GDM1 (cell line): Measurements from ENCODE around the gene MVB12B.

Experiments
- DNase-seq: peaks from one replicate; lab custom pipeline; 2025; lab: John Stamatoyannopoulos, UW

The MVB12B gene

GRCh38 chr9:126363847-126364671, 37.4 kb downstream of the MVB12B start:
- DNase-seq = no peak

GRCh38 chr9:126365780-126366179, 39.2 kb downstream of the MVB12B start:
- DNase-seq = no peak

DNA sequence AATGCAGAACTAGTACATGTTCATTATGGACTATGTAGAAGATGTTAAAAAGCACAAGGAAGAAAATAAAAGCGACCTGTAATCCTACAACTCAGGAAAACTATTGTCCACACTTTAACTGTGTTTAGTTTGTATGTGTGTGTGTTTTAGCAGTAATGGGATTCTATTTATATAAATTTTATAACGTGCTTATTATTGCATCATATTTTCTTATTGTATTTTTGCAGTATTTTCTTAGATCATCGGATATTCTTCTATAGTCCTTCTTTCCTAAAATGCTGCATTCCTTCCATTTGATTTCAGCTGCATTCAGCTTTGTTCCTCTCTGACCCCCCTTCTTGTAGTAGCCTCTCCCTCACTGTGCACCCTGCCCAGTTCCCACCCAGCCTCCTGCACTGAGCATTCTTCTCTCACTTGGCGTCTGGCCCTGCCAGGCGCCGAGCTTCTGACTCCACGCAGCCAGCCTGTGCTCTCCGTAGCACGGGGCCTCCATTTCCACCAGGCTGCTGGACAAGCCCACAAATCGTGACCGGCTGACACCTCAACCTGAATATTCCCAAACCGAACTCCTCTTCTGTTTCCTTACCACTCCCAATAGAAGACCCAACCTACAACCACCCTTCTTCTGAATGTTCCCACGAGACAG, 39.9 kb downstream of the MVB12B start:
- no peak for DNase-seq

GRCh38 chr9:126367139-126367538, 40.5 kb downstream of the MVB12B start:
- no peak for DNase-seq

DNA sequence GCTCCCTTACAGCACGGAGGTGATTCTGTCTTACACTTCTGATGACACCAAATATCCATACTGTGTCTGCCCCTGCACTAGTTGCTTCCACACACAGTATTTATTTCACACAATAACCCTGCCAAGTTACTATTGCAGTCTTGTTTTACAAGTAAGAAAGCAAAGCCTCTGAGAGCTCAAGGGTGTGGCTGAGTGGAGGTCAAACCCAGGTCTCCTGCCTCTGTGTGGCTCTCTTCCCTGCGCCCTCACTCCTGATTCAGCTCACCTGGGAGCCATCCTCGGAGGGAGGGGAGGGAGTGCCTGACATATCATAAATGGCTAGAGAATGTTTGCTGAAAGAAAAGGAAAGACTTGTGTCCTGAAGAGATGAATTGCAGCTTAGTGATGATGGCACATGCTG, 41.0 kb downstream of the MVB12B start:
- DNase-seq = no peak

- DNase-seq = no peak
These were observed 41.4 kb downstream of the MVB12B start for GRCh38 chr9:126368020-126368419.

DNA sequence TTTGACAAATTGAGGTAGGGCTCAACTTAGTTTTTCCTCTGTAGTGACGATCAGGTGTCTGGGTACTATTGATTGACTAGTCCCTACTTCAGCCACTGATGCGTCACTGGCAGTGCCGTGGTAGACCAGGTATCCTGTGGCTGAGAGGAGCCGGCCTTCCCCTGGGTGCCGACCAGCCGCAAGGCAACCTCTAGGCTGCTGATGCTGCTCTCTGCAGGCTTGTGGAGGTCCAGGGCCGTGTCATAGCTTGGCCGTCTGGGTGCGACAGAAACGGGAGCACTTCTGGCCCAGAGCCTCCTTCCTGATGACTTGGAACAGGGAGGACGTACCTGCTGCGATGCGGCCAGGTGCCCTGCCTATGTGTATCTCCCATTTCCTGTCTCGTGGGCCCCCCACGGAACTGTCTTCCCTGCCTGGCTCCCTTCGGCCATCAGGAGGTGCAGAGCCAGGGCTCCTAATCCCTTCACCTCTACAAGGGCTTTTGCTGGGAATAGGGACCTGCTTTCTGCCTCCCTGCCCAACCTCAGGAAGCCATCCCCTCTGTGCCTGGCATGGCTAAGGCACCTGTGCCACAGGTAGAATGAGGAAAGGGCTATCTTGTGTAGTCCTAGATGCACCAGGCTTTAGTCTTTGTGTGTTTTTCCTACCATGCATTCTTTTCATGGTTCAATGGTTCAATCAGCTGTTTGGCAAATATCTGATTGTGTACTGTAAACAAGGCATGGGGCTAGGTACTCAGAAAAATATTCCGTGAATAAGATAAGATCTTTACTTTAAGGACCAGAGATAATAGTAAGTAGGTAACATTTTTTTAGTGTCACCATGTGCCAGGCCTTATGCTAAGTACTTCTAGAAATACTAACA, 44.6 kb downstream of the MVB12B start:
- no peak for DNase-seq

GRCh38 chr9:126372716-126373115, 46.1 kb downstream of the MVB12B start:
- no peak for DNase-seq

- DNase-seq = no peak
These were observed 46.6 kb downstream of the MVB12B start for GRCh38 chr9:126373241-126373640.

- no peak for DNase-seq
These were observed 47.7 kb downstream of the MVB12B start for GRCh38 chr9:126374366-126374781.

DNA sequence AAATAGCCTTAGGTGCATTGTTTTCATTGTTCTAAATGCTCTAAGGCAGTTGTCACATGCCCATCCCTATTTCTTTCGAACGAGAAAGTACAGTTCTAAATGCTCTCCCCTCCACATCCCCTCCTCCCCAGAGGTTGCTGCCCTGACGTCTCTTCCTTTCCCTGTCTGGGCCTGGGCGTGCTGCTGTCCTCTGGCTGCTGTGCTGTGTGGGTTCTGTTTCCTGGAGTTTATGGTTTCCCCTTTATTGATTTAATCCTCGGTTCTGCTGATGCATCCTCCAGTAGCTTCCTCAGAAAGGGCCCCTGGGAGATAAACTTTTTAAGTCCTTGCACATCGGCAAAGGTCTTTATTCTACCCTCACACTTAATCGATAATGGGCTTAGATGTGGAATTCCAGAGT, 48.8 kb downstream of the MVB12B start:
- DNase-seq = peak; percentile 64

DNA sequence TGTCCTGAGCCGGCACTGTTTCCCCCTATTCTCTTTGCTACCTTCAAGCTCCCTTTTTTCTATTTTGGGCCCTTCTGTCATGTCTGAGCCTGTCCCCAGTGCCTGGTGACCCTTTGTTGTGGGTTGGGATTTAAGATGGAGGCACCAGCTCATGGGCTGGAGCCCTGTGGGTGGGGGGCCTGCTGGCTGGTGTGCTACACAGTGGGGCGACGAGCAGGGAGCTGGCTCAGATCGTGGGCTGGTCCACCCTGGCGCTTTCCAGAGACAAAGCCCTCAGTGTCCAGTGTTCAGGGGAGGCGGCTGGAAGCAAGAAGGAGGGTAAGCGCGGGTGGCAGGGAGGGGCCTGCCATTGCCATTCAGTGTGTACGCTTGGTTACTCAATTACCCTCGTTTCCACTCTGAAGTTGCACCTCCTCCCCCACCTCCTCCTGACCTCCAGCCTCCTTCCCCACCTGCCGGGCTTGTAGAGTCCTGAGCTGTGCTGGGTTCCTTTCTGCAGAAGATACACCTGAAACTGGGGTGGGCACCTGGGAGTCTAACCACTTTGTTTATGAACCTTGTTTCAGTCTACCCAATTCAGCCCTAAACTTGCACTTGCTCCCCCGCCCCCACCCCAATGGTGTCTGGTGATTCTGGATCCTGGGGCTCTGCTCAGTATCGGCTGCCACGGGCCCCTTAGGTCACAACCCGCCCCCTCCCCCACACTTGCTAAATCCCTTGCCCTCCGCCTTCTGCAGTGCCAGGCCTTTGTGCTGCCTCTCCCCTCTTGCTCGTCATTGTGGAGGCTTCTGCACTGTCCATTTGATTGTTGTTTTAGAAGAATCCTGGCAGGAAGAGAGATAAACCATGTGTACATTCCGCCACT, 49.9 kb downstream of the MVB12B start:
- no peak for DNase-seq

- no peak for DNase-seq
These were observed 50.5 kb downstream of the MVB12B start for GRCh38 chr9:126377176-126377509.

DNA sequence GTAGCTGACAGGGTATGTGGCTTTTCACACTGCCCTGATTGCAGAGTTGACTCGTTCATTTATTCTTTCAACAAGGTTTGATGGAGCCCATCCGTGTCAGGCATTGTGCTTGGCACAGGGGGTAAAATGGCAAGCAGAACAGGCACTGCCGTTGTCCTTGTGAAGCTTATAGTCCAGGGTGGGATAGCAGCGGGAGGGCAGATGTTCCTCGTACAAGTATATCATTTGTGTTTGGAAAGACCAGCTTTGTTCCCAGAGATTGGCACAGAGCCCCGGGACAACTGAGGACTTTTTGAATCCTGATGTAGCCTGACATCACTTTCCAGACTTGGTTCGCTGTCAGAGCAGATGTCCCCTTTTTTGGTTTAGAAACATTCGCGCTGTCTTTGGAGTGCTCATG, 50.9 kb downstream of the MVB12B start:
- no peak for DNase-seq

GRCh38 chr9:126378761-126379160, 52.1 kb downstream of the MVB12B start:
- no peak for DNase-seq

GRCh38 chr9:126379661-126380360, 53.2 kb downstream of the MVB12B start:
- DNase-seq = no peak

DNA sequence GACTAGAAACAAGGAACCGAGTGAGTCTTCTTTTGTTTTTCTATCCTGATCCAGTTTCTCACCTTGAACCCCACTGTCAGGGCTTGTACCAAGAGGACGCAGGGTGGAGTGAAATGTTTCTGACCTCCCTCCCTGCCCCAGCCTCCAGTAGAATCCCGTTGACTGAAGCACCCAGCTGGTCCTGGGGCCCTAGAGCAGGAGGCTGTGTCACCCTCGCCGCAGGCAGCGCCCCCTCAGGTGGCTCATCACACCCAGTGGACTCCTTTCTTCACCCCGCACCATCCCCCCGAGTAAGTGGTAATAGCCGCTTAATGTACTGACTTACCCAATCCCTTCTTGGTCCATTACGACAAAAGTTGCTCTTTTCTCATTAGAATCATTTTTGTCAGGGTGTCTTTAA, 53.8 kb downstream of the MVB12B start:
- DNase-seq = no peak

- no peak for DNase-seq
These were observed 54.6 kb downstream of the MVB12B start for GRCh38 chr9:126381195-126381594.

- DNase-seq = no peak
These were observed 56.9 kb downstream of the MVB12B start for GRCh38 chr9:126383406-126384046.

DNA sequence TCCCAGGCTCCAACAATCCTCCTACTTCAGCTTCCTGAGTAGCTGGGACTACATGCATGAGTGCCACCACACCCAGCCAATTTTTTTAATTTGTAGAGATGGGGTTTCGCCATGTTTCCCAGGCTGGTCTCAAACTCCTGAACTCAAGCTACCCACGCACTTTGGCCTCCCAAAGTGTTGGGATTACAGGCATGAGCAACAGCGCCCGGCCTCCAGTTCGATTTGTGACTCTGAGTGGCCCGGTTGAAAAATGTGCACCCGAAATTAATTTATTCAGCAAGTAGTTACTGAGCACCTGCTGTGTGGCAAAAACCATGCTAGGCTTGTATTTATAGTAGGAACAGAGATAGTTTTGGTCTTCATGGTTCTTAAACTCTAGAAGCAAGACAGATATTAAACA, 58.3 kb downstream of the MVB12B start:
- no peak for DNase-seq

DNA sequence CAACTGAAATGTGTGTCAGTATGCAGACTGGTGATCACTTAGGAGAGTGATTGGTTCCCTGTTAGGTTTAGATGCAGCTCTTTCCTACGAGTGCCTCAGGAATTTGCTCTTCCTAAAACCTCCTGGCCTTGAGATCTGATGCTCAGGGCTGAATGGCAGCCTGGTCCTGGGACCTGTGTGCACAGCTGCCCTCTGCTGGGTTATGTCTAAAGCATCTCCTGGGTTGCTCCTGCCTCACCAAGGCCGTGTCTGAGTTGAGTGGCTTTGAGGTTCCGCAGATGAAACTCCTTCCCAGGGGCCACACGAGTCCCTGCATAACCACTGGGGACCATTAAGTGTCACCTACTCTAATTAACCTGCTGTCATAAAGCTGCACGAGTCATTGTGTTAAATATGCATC, 59.5 kb downstream of the MVB12B start:
- no peak for DNase-seq
